ENCODE data around the gene PHB1. TPM values are rescaled to one million over a fixed set of nuclear protein-coding genes. Genes with fewer than 3 reads are reported as not detected.

PHB1 gene
- polyA plus RNA-seq, 1 of the 3 experiments (the other 2 are of a cell fraction): 379 TPM

GRCh38 chr17:49438436-49439278 is 24.0 kb upstream of the PHB1 start:
- ChIA-PET CTCF (interaction anchor here (0.7 to 21.7 kb wide), 9 partner anchors 13 to 590 kb away, joined by 4 to 492 read pairs (median 9); partner anchors contain the start of gene NGFR), POLR2A (no interaction called here)
- no peaks in the 10 kb centered on the region for H3K9me3 ChIP-seq
- 63% methylated on average over 30 of the region's 30 CpGs for WGBS (ENCODE audit: low lambda C conversion rate)
- H3K4me2 ChIP-seq: no peak overlapping the region
- no peaks in the 10 kb centered on the region for H3K79me2 ChIP-seq (ENCODE audit: insufficient read depth)
- H3K9ac ChIP-seq: no peak overlapping the region
- DNase-seq: peak; percentile 62
- peaks cover 2% of the 10 kb centered on the region for H3F3A ChIP-seq (replicated peaks; ENCODE audit: insufficient read depth)
- no peak for TF ChIP-seq JUND (IDR thresholded peaks at IDR 0.05)
- no peak for TF ChIP-seq EP300 (IDR thresholded peaks at IDR 0.05; ENCODE audit: borderline replicate concordance in 1 of 2, low read depth in 1 of 2, low read length in 1 of 2)
- TF ChIP-seq MXI1 (IDR thresholded peaks at IDR 0.05; ENCODE audit: low read depth, low read length): no peak
- no peak for TF ChIP-seq ELF1 (IDR thresholded peaks at IDR 0.05)
- TF ChIP-seq FOXM1 (IDR thresholded peaks at IDR 0.05; ENCODE audit: low read depth): no peak
- TF ChIP-seq RXRA (IDR thresholded peaks at IDR 0.05; ENCODE audit: borderline replicate concordance, low read depth): no peak
- TF ChIP-seq USF1 (IDR thresholded peaks at IDR 0.05; ENCODE audit: borderline replicate concordance, low read depth): no peak
- TF ChIP-seq IRF3 (IDR thresholded peaks at IDR 0.05; ENCODE audit: low read depth, low read length): no peak
- no peaks in the 10 kb centered on the region for H4K20me1 ChIP-seq (ENCODE audit: insufficient read depth)
- peaks cover 12% of the 10 kb centered on the region; the same call in 1 of the 2 replicates for H3K27me3 ChIP-seq (ENCODE audit: insufficient read depth)
- H3K36me3 ChIP-seq (replicated peaks in 1 of 2; ENCODE audit: control insufficient read depth in 1 of 2, insufficient read depth in 2 of 2, low read length in 1 of 2): no peaks in the 10 kb centered on the region
- peaks cover 11 to 50% of the 10 kb centered on the region in 2 experiments for H3K4me1 ChIP-seq (ENCODE audit: control insufficient read depth in 1 of 2, insufficient read depth in 2 of 2, low read depth in 1 of 2, low read length in 1 of 2)
- no peak overlapping the region for H2AFZ ChIP-seq (ENCODE audit: low read depth)
- H3K27ac ChIP-seq (ENCODE audit: low read depth in 2 of 2, low read length in 1 of 2): no peak overlapping the region
- H3K9me2 ChIP-seq: no peaks in the 10 kb centered on the region
- H3K4me3 ChIP-seq (ENCODE audit: low read depth in 2 of 2, low read length in 1 of 2): no peak overlapping the region

- no peak overlapping the region for H3K9ac ChIP-seq
- no peaks in the 10 kb centered on the region for H3K9me2 ChIP-seq
- no peaks in the 10 kb centered on the region for H3K36me3 ChIP-seq (replicated peaks in 1 of 2; ENCODE audit: control insufficient read depth in 1 of 2, insufficient read depth in 2 of 2, low read length in 1 of 2)
- no peak overlapping the region for H2AFZ ChIP-seq (ENCODE audit: low read depth)
- ChIA-PET CTCF (interaction anchor here (0.7 to 21.7 kb wide), 12 partner anchors 7 to 591 kb away, joined by 3 to 492 read pairs (median 28); partner anchors contain the start of gene NGFR), POLR2A (no interaction called here)
- DNase-seq: no peak
- H3K27ac ChIP-seq (ENCODE audit: low read depth in 2 of 2, low read length in 1 of 2): no peak overlapping the region
- no peaks in the 10 kb centered on the region for H3K79me2 ChIP-seq (ENCODE audit: insufficient read depth)
- no peak overlapping the region for H3K4me3 ChIP-seq (ENCODE audit: low read depth in 2 of 2, low read length in 1 of 2)
- H3K9me3 ChIP-seq: no peaks in the 10 kb centered on the region
- no peaks in the 10 kb centered on the region for H3F3A ChIP-seq (replicated peaks; ENCODE audit: insufficient read depth)
- H3K4me1 ChIP-seq (ENCODE audit: control insufficient read depth in 1 of 2, insufficient read depth in 2 of 2, low read depth in 1 of 2, low read length in 1 of 2): peaks cover 9 to 50% of the 10 kb centered on the region in 2 experiments; a peak in 2 of 4 replicates
- H3K4me2 ChIP-seq: no peak overlapping the region
- H4K20me1 ChIP-seq (ENCODE audit: insufficient read depth): no peaks in the 10 kb centered on the region
- 66% methylated on average over 7 of the region's 7 CpGs for WGBS (ENCODE audit: low lambda C conversion rate)
- TF ChIP-seq JUND (IDR thresholded peaks at IDR 0.05) (no peak), ELF1 (IDR thresholded peaks at IDR 0.05) (no peak)
- peaks cover 12% of the 10 kb centered on the region; the same call in 1 of the 2 replicates for H3K27me3 ChIP-seq (ENCODE audit: insufficient read depth)
Measured at GRCh38 chr17:49437696-49438435, 23.2 kb upstream of the PHB1 start.

All from SK-N-SH (cell line).